ENCODE data around the gene RPUSD1. TPM values are rescaled to one million over a fixed set of nuclear protein-coding genes. Genes with fewer than 3 reads are reported as not detected.

Gene RPUSD1
- total and polyA plus RNA-seq, 2 of the 13 experiments (the other 11 are each of a cell fraction or from before 2014, with no cell fraction given), result 13.1 to 26.2 TPM

DNA sequence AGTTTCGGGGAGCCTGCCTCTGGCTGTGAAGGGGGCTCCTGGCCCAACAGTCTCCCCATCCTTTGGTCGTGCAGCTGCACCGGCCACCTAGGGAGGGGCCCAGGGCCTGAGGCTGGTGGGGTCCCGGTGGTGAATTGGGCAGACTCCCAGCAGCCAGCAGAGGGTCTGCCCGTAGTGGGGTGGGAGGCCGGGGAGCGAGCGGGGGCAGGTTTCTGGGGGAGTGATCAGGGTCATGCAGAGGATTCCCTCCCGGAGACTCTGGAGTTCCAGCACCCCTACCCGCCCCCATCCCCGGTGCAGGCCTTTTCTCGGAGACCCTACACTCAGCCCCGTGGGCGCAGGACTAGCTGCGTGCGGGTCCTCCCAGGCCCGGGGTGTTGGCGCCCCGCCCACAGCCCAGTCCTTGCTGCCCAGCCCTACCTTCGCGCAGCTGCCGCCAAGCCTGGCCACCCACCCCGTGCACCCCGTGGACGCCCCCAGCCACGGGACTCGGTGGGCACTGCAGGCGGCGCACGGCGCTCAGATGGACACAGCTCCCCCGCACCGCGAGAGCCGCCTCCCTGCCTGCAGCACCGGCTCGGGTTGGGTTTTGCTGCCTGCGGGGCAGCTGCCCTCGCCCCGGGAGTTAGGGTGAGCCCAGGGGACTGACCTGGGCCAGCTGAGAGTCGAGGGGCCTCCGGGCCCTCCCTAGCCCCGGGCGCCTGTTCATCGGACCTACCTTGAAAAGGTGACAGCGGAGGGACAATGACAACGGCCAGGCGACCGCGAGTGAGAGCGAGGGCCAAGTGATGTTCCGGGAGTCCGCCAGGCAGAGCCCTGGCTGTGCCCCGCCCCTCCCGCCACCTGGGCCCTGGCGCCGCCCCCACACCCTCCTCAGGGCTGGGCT lies 12.0 kb upstream of the RPUSD1 start, which contains the start of gene GNG13:
Gene GNG13, minus strand, starts transcription at position 787 of the 886 bp plus-strand sequence. CDS start 1,657 bp downstream, outside the sequence.
- FAIRE-seq, result no peak
- H3K4me2 ChIP-seq (ENCODE audit: low read depth, low read length), result no peak within 1 kb of the TSS
- H2AFZ ChIP-seq (ENCODE audit: low read length), result no peak within 1 kb of the TSS
- H3K9me3 ChIP-seq (ENCODE audit: low read length), result no peaks in the 10 kb centered on the region
- BruUV-seq (replicated peaks), result no TSS peak
- no peaks in the 10 kb centered on the region for H3K79me2 ChIP-seq (ENCODE audit: insufficient read depth, low read length)
- intact Hi-C loops (cut with micrococcal nuclease; ENCODE audit: unreplicated experiment), result no loop called here
- TF ChIP-seq AGO2 (optimal IDR thresholded peaks at IDR 0.05; ENCODE audit: low read depth, low read length) (peak; percentile 68), GTF3A (CRISPR knock-in tag; conservative IDR thresholded peaks at IDR 0.05) (no peak), EZH2 (conservative IDR thresholded peaks at IDR 0.05; ENCODE audit: low read depth, low read length) (0 out of 2 replicates have a peak, but pooled peaks have one; percentile 26), AHR (CRISPR knock-in tag; IDR thresholded peaks at IDR 0.05) (no peak)
- 48% methylated on average over 12 of the region's 57 CpGs for WGBS (ENCODE audit: low lambda C conversion rate)
- no peaks in the 10 kb centered on the region for H4K20me1 ChIP-seq (ENCODE audit: insufficient read depth, low read length)
- in situ Hi-C loops (cut with HindIII; ENCODE audit: extremely low pct_ligation_motif_present, low pct_unique_long_range_greater_than_20kb), result loop anchor here (25.0 kb wide), 1 partner anchor 412 kb away; no protein-coding TSS in a partner anchor
- H3K27ac ChIP-seq (ENCODE audit: extremely low read length, insufficient read depth, low read length), result no peak within 1 kb of the TSS
- 0 out of 5 replicates have a peak, but pooled peaks cover 1 to 2% of the 10 kb centered on the region in 2 experiments for H3K36me3 ChIP-seq (replicated peaks in 1 of 2; ENCODE audit: control insufficient read depth in 1 of 2, insufficient read depth in 2 of 2, low read length in 2 of 2)
- no peak within 1 kb of the TSS for H3K9ac ChIP-seq (ENCODE audit: insufficient read depth, low read depth, low read length)
- CTCF ChIA-PET (ENCODE audit: low intra/inter-chr PET ratio, low total read pairs), result no interaction called here
- peaks cover 22 to 44% of the 10 kb centered on the region in 2 experiments for H3K27me3 ChIP-seq (ENCODE audit: control insufficient read depth in 1 of 2, insufficient read depth in 2 of 2, low read length in 2 of 2)
- POLR2A ChIA-PET, result no interaction called here
- H3K4me1 ChIP-seq (ENCODE audit: insufficient read depth, low read length), result no peaks in the 10 kb centered on the region
- no peak for DNase-seq (ENCODE audit: low spot score)
- ATAC-seq, result no peak; the same call in none of the 3 replicates
- H3K4me3 ChIP-seq (replicated peaks in 1 of 3; ENCODE audit: insufficient read depth in 1 of 3, low read depth in 2 of 3, low read length in 3 of 3), result no peak within 1 kb of the TSS

- POLR2A ChIA-PET, result no interaction called here
- Histone ChIP-seq H3K4me2 (ENCODE audit: low read depth, low read length) (no peak overlapping the region), H3K9me3 (ENCODE audit: low read length) (no peaks in the 10 kb centered on the region), H3K27me3 (ENCODE audit: control insufficient read depth in 1 of 2, insufficient read depth in 2 of 2, low read length in 2 of 2) (peaks cover 15 to 36% of the 10 kb centered on the region in 2 experiments), H3K4me1 (ENCODE audit: insufficient read depth, low read length) (no peaks in the 10 kb centered on the region), H2AFZ (ENCODE audit: low read length) (no peak overlapping the region), H4K20me1 (ENCODE audit: insufficient read depth, low read length) (no peaks in the 10 kb centered on the region), H3K27ac (ENCODE audit: extremely low read length, insufficient read depth, low read length) (no peak overlapping the region), H3K9ac (ENCODE audit: insufficient read depth, low read depth, low read length) (no peak overlapping the region), H3K79me2 (ENCODE audit: insufficient read depth, low read length) (no peaks in the 10 kb centered on the region), H3K36me3 (replicated peaks in 1 of 2; ENCODE audit: control insufficient read depth in 1 of 2, insufficient read depth in 2 of 2, low read length in 2 of 2) (0 out of 5 replicates have a peak, but pooled peaks cover 1 to 2% of the 10 kb centered on the region in 2 experiments), H3K4me3 (replicated peaks in 1 of 3; ENCODE audit: insufficient read depth in 1 of 3, low read depth in 2 of 3, low read length in 3 of 3) (no peak overlapping the region)
- in situ Hi-C loops (cut with HindIII; ENCODE audit: extremely low pct_ligation_motif_present, low pct_unique_long_range_greater_than_20kb), result no loop called here
- 78% methylated on average over 12 of the region's 22 CpGs for WGBS (ENCODE audit: low lambda C conversion rate)
- BruUV-seq (replicated peaks), result no TSS peak
- no peak for ATAC-seq
- CTCF ChIA-PET (ENCODE audit: low intra/inter-chr PET ratio, low total read pairs), result no interaction called here
- FAIRE-seq, result no peak
- no peak for DNase-seq (ENCODE audit: low spot score)
- TF ChIP-seq BORCS8-MEF2B (CRISPR knock-in tag; IDR thresholded peaks at IDR 0.05) (no peak), GTF3A (CRISPR knock-in tag; conservative IDR thresholded peaks at IDR 0.05) (no peak), ASH2L (IDR thresholded peaks at IDR 0.05; ENCODE audit: insufficient read length, low read depth, low read length) (no peak), HNRNPLL (IDR thresholded peaks at IDR 0.05; ENCODE audit: low read depth, low read length, poor library complexity, severe bottlenecking) (no peak), ZNF335 (CRISPR knock-in tag; IDR thresholded peaks at IDR 0.05) (no peak)
- intact Hi-C loops (cut with micrococcal nuclease; ENCODE audit: unreplicated experiment), result no loop called here
Observed at GRCh38 chr16:799111-799947, 11.1 kb upstream of the RPUSD1 start.
